SJSA1 (cell line): ENCODE data around the gene FGGY. TPM values are rescaled to one million over a fixed set of nuclear protein-coding genes. Genes with fewer than 3 reads are reported as not detected.

Experiments used
- DNase-seq, 2 experiments: peaks; one replicate each; pipeline ENCODE4 v3.0.0-alpha.2; 2015 to 2020; ENCODE audit warnings: low spot score in 2 of 2, low read depth in 1 of 2
- H3K27ac ChIP-seq: fragments of 250-450 bp; sonication (Bioruptor Pico); 2 replicates; pipeline ENCODE4 v1.5.1; 2020; ENCODE audit warnings: mild to moderate bottlenecking, moderate library complexity
- H3K27me3 ChIP-seq: fragments of 250-450 bp; sonication (Bioruptor Pico); replicated peaks from 2 replicates; pipeline ENCODE4 v1.5.1; 2020; ENCODE audit warnings: mild to moderate bottlenecking, moderate library complexity
- H3K36me3 ChIP-seq: fragments of 250-450 bp; sonication (Bioruptor Pico); 2 replicates; pipeline ENCODE4 v1.5.1; 2020; ENCODE audit warnings: mild to moderate bottlenecking
- H3K4me1 ChIP-seq: fragments of 250-450 bp; sonication (Bioruptor Pico); replicated peaks from 2 replicates; pipeline ENCODE4 v1.6.1; 2021; ENCODE audit warnings: mild to moderate bottlenecking
- H3K4me3 ChIP-seq: fragments of 250-450 bp; sonication (Bioruptor Pico); 2 replicates; pipeline ENCODE4 v1.5.1; 2020; ENCODE audit warnings: mild to moderate bottlenecking
- H3K9me3 ChIP-seq: fragments of 250-450 bp; sonication (Bioruptor Pico); replicated peaks from 2 replicates; pipeline ENCODE4 v1.5.1; 2020; ENCODE audit warnings: mild to moderate bottlenecking
- total RNA-seq: library from RNA; depleted of rRNA; stranded (reverse); fragments of >200 nt; shearing (Covaris generic); gene quantifications from 2 replicates; pipeline ENCODE4 v1.2.3, GENCODE V29; 2014

FGGY gene
- total RNA-seq, 1 experiment from 2014 or later: 9.0 TPM

- no peak for DNase-seq
- no peaks in the 10 kb centered on the region for H3K27me3 ChIP-seq
- H3K4me3 ChIP-seq: no peak overlapping the region
- no peaks in the 10 kb centered on the region for H3K9me3 ChIP-seq
- no peaks in the 10 kb centered on the region for H3K36me3 ChIP-seq
- H3K27ac ChIP-seq: no peak overlapping the region
- H3K4me1 ChIP-seq: no peaks in the 10 kb centered on the region
Observed at GRCh38 chr1:59399642-59400041, 102.7 kb downstream of the FGGY start.

DNA sequence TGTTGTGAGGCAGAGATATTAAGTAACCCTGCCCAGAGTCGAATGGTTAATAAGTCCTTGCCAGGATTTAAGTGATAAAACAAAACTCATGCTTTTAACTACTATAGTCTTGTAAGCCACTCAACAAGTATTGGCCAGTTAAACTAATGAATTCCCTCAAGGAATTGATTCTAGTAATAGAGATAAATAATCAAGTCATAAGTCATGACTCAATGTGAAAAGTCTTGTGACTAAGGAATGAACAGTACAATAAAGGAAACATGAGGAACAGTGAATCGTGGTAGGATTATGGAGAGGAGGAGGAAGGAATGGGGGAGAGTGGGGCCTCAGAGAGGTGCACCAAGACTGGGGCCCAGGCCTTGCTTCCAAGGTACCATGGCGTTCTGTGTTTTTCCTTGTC is 104.7 kb downstream of the FGGY start:
- Histone ChIP-seq H3K9me3 (no peaks in the 10 kb centered on the region; the same call in 1 of the 2 replicates), H3K4me1 (no peaks in the 10 kb centered on the region), H3K4me3 (no peak overlapping the region), H3K36me3 (no peaks in the 10 kb centered on the region), H3K27ac (no peak overlapping the region), H3K27me3 (no peaks in the 10 kb centered on the region)
- no peak for DNase-seq

GRCh38 chr1:59404796-59405195 is 107.9 kb downstream of the FGGY start:
- Histone ChIP-seq H3K27me3 (no peaks in the 10 kb centered on the region), H3K9me3 (no peaks in the 10 kb centered on the region; the same call in 1 of the 2 replicates), H3K36me3 (no peaks in the 10 kb centered on the region), H3K4me1 (no peaks in the 10 kb centered on the region), H3K27ac (no peak overlapping the region), H3K4me3 (no peak overlapping the region)
- no peak for DNase-seq

GRCh38 chr1:59406437-59407164 is 109.7 kb downstream of the FGGY start:
- no peak for DNase-seq
- no peak overlapping the region for H3K4me3 ChIP-seq
- no peaks in the 10 kb centered on the region for H3K36me3 ChIP-seq

DNA sequence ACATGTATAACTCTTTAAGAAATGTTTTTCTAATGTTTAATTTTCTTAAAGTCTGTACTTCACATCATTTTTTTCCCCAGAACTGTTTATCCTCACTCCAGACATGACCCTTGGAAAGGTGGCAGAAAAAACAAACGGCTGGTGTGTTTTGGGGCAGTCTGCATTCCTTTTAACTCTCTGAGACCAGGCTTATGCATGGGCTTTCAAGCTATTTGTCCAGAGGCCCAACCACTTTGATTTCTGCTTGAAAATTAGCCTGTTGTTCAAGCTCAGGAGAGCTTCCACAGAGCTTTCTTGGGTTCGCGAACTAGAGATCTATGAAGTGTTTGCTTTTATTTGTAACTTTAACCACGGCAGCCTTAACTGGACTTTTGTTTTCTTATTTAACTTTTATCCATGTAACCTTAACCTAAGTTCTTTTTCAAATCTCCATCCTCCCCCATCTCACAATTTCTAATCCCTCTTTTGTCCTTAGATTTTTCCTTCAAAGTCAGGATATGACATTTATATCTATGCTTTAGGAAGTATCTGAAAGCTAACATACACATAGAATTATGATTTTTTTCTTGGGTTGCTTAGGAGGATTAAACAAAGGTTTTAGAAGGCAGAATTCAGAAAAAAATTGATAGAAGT is 111.8 kb downstream of the FGGY start:
- Histone ChIP-seq H3K4me1 (no peaks in the 10 kb centered on the region), H3K27me3 (no peaks in the 10 kb centered on the region), H3K4me3 (no peak overlapping the region), H3K9me3 (no peaks in the 10 kb centered on the region; the same call in 1 of the 2 replicates), H3K36me3 (no peaks in the 10 kb centered on the region), H3K27ac (no peak overlapping the region)
- DNase-seq: no peak

More at GRCh38 chr1:59406437-59407164, 109.7 kb downstream of the FGGY start:
- Histone ChIP-seq H3K27ac (no peak overlapping the region), H3K27me3 (no peaks in the 10 kb centered on the region), H3K9me3 (no peaks in the 10 kb centered on the region; the same call in 1 of the 2 replicates), H3K4me1 (no peaks in the 10 kb centered on the region)

DNA sequence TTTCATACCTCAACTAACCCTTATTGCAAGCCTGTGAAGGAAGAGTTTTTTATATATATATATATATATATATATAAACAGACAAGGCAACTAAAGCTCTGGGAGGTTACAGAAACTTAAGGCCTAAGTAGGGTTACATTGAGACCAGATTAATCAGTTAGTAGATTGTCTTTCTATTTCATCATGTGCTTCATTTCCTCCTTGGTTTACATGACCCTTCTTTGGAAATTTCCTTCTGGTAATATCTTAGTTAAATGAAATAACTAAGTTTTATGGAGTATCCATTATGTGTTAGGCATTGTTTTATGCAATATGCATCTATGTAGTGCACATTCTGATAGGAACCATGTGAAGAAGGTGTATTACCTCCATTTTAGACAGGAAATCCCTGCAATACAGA is 112.7 kb downstream of the FGGY start:
- no peak overlapping the region for H3K27ac ChIP-seq
- no peaks in the 10 kb centered on the region for H3K4me1 ChIP-seq
- no peaks in the 10 kb centered on the region for H3K27me3 ChIP-seq
- DNase-seq: no peak
- no peaks in the 10 kb centered on the region; the same call in 1 of the 2 replicates for H3K9me3 ChIP-seq
- no peak overlapping the region for H3K4me3 ChIP-seq
- no peaks in the 10 kb centered on the region for H3K36me3 ChIP-seq

DNA sequence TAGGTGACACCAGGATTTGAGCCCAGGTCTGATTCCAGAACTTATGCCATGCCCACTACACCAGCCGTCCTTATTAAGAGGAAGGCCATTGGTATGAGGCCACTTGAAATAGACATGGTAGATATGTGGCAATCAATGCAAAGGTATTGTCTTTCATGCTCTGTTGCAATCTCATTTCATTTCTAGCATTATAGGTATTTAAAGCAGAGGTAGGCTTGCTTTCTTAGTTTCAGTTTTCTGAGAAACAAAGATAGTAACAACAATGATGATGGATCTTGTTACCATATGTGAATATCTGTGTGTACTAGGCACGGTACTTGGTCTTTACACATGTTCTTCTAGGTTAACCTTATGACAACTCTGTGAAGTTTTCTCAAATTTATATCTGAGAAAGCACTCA is 113.1 kb downstream of the FGGY start:
- no peak for DNase-seq
- Histone ChIP-seq H3K27ac (no peak overlapping the region), H3K4me1 (no peaks in the 10 kb centered on the region), H3K9me3 (no peaks in the 10 kb centered on the region; the same call in 1 of the 2 replicates), H3K4me3 (no peak overlapping the region), H3K27me3 (no peaks in the 10 kb centered on the region), H3K36me3 (no peaks in the 10 kb centered on the region)

DNA sequence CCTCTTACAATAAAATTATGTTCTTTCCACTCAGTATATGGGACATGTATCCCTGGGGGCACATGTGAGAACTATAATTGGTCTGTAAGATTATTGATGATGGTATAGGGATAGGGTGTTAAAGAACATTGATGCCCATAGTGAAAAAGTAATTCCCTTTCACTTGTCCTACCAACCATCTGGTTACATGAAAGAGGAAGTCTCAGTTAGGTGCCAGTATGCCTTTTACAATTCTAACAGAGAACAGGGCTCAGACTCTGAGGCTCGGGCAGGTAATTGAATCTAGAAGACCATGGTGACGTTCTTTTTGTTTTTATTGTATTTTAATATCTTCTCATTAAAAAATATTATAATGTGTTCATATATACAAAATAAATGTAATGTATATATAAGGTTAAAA is 113.6 kb downstream of the FGGY start:
- Histone ChIP-seq H3K4me3 (no peak overlapping the region), H3K9me3 (no peaks in the 10 kb centered on the region; the same call in 1 of the 2 replicates), H3K4me1 (no peaks in the 10 kb centered on the region), H3K27ac (no peak overlapping the region), H3K27me3 (no peaks in the 10 kb centered on the region), H3K36me3 (no peaks in the 10 kb centered on the region)
- DNase-seq: no peak

GRCh38 chr1:59411147-59411546 is 114.3 kb downstream of the FGGY start:
- Histone ChIP-seq H3K4me1 (no peaks in the 10 kb centered on the region), H3K36me3 (0 out of 2 replicates have a peak, but pooled peaks cover 1% of the 10 kb centered on the region), H3K27me3 (no peaks in the 10 kb centered on the region), H3K27ac (no peak overlapping the region), H3K9me3 (no peaks in the 10 kb centered on the region; the same call in 1 of the 2 replicates), H3K4me3 (no peak overlapping the region)
- DNase-seq: no peak

GRCh38 chr1:59412718-59413326 is 115.9 kb downstream of the FGGY start:
- DNase-seq: no peak
- Histone ChIP-seq H3K4me1 (no peaks in the 10 kb centered on the region; the same call in 1 of the 2 replicates), H3K27ac (no peak overlapping the region)

GRCh38 chr1:59413327-59413720 is 116.4 kb downstream of the FGGY start:
- H3K9me3 ChIP-seq: no peaks in the 10 kb centered on the region
- H3K36me3 ChIP-seq: 0 out of 2 replicates have a peak, but pooled peaks cover 3% of the 10 kb centered on the region
- H3K27ac ChIP-seq: no peak overlapping the region
- peaks cover 2% of the 10 kb centered on the region; the same call in 1 of the 2 replicates for H3K4me1 ChIP-seq
- H3K27me3 ChIP-seq: no peaks in the 10 kb centered on the region
- H3K4me3 ChIP-seq: no peak overlapping the region
- no peak for DNase-seq

More at GRCh38 chr1:59412718-59413326, 115.9 kb downstream of the FGGY start:
- Histone ChIP-seq H3K9me3 (no peaks in the 10 kb centered on the region), H3K27me3 (no peaks in the 10 kb centered on the region), H3K36me3 (0 out of 2 replicates have a peak, but pooled peaks cover 3% of the 10 kb centered on the region), H3K4me3 (no peak overlapping the region)

DNA sequence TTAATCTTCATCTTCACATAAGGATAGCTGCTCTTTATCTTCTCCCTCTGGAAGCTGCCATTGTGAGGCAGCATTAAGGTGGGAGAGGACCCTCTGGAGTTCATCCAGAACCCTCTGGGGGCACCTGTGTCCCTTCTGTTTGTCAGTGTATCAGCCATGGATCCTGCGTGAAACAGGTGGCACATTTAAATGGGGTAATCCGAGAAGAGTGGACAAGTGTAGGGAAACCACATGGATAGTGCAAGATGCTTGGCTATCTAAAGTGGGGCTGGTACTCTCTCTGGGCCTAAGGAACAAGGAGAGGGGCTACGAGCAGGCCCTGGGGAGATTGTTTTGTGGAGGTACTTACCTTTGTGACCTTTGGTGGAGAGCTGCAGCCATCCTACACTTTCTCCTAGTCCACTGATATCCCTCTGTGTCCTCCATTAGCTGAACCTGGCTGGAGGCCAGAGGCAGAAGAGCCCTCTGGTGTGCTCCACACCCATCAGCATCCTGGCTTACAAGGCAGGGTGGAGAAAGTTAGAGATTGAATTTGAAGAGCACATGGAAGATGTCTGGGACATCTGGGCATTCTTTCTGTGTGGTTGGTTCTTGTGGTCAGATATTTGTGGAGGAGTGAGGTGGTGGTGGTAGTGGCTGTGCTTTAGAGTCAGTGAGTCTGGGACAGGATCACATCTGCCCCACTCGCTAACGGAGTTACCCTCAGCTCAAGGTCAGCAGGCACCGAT is 117.7 kb downstream of the FGGY start:
- peaks cover 6% of the 10 kb centered on the region; the same call in 1 of the 2 replicates for H3K4me1 ChIP-seq
- H3K9me3 ChIP-seq: no peaks in the 10 kb centered on the region
- H3K27ac ChIP-seq: no peak overlapping the region
- no peak overlapping the region for H3K4me3 ChIP-seq
- no peak for DNase-seq
- H3K27me3 ChIP-seq: no peaks in the 10 kb centered on the region
- H3K36me3 ChIP-seq: 0 out of 2 replicates have a peak, but pooled peaks cover 3% of the 10 kb centered on the region

GRCh38 chr1:59415286-59415850 is 118.5 kb downstream of the FGGY start:
- Histone ChIP-seq H3K27ac (no peak overlapping the region), H3K4me3 (no peak overlapping the region)

More at GRCh38 chr1:59415286-59415850, 118.5 kb downstream of the FGGY start:
- Histone ChIP-seq H3K9me3 (no peaks in the 10 kb centered on the region), H3K4me1 (peaks cover 6% of the 10 kb centered on the region; the same call in 1 of the 2 replicates), H3K27me3 (no peaks in the 10 kb centered on the region), H3K36me3 (0 out of 2 replicates have a peak, but pooled peaks cover 3% of the 10 kb centered on the region)
- DNase-seq: no peak
